ENCODE measurements around the gene PABPC3.

GRCh38 chr13:25046274-25046984, 49.5 kb upstream of the PABPC3 start:
- no peak for TF ChIP-seq EZH2 (IDR thresholded peaks at IDR 0.05)
- no peak for TF ChIP-seq FOXP2 (optimal IDR thresholded peaks at IDR 0.05; ENCODE audit: control extremely low read depth, extremely low read length, insufficient read depth)
